Activated T-helper 1 cell treated with anti-CD3 and anti-CD28 coated beads, Interleukin-12 subunit alpha, Interleukin-12 subunit beta, Interleukin-2, Interleukin-4 antibody, amounts not matched to agents 30 ng/mL and 10 ng/mL and 1 ng/mL, durations not matched to agents 14 hours and 24 hours and 36 hours (primary cell): ENCODE data around the gene ADAMTS12. TPM values are rescaled to one million over a fixed set of nuclear protein-coding genes. Genes with fewer than 3 reads are reported as not detected.

Experiments
- DNase-seq: peaks from one replicate; pipeline ENCODE4 v3.0.0; 2021; ENCODE audit warnings: low spot score
- H3K27ac Mint-ChIP-seq: one replicate; pipeline ENCODE4 v1.8.0; 2021; ENCODE audit warnings: mild to moderate bottlenecking, mixed read lengths
- H3K27me3 Mint-ChIP-seq: one replicate; pipeline ENCODE4 v1.8.0; 2022; ENCODE audit warnings: mild to moderate bottlenecking, moderate library complexity, mixed read lengths; ENCODE audit not compliant: insufficient read depth
- H3K36me3 Mint-ChIP-seq: one replicate; pipeline ENCODE4 v1.8.0; 2021; ENCODE audit warnings: low read depth, mixed read lengths
- H3K4me1 Mint-ChIP-seq: one replicate; pipeline ENCODE4 v1.8.0; 2021; ENCODE audit warnings: low read depth, mixed read lengths
- H3K4me3 Mint-ChIP-seq: one replicate; pipeline ENCODE4 v1.8.0; 2021; ENCODE audit warnings: mild to moderate bottlenecking, moderate library complexity, mixed read lengths
- H3K9me3 Mint-ChIP-seq: one replicate; pipeline ENCODE4 v1.8.0; 2021; ENCODE audit warnings: mixed read lengths
- intact Hi-C: fragments of 100-400 bp; cut with micrococcal nuclease; formaldehyde crosslinking; loops from one replicate; pipeline ENCODE4 v1.15.1; 2024
- total RNA-seq: library from RNA; stranded (reverse); gene quantifications from 2 replicates; pipeline ENCODE4 v1.2.3, GENCODE V29; 2022

ADAMTS12 gene
- total RNA-seq, 1 donor from 2014 or later: not detected

- Mint-ChIP-seq H3K36me3 (no peaks in the 10 kb centered on the region), H3K9me3 (no peaks in the 10 kb centered on the region), H3K4me1 (no peaks in the 10 kb centered on the region), H3K27ac (no peak overlapping the region), H3K4me3 (no peak overlapping the region), H3K27me3 (peaks cover 1% of the 10 kb centered on the region)
- no peak for DNase-seq
- intact Hi-C loops: no loop called here
These were observed 382.8 kb downstream of the ADAMTS12 start for GRCh38 chr5:33509036-33509435.

GRCh38 chr5:33507426-33507825 is 384.4 kb downstream of the ADAMTS12 start:
- H3K4me1 Mint-ChIP-seq: no peaks in the 10 kb centered on the region
- no peaks in the 10 kb centered on the region for H3K9me3 Mint-ChIP-seq
- H3K27me3 Mint-ChIP-seq: peaks cover 1% of the 10 kb centered on the region
- no peak overlapping the region for H3K4me3 Mint-ChIP-seq
- no peak overlapping the region for H3K27ac Mint-ChIP-seq
- H3K36me3 Mint-ChIP-seq: no peaks in the 10 kb centered on the region
- no peak for DNase-seq
- intact Hi-C loops: no loop called here

GRCh38 chr5:33504570-33504969 is 387.2 kb downstream of the ADAMTS12 start:
- no peaks in the 10 kb centered on the region for H3K4me1 Mint-ChIP-seq
- H3K27ac Mint-ChIP-seq: no peak overlapping the region

GRCh38 chr5:33501899-33502298 is 389.9 kb downstream of the ADAMTS12 start:
- no peaks in the 10 kb centered on the region for H3K9me3 Mint-ChIP-seq
- no peak overlapping the region for H3K4me3 Mint-ChIP-seq
- no peak overlapping the region for H3K27ac Mint-ChIP-seq
- no peaks in the 10 kb centered on the region for H3K4me1 Mint-ChIP-seq
- DNase-seq: no peak
- no peaks in the 10 kb centered on the region for H3K27me3 Mint-ChIP-seq
- H3K36me3 Mint-ChIP-seq: no peaks in the 10 kb centered on the region
- intact Hi-C loops: no loop called here

More at GRCh38 chr5:33504570-33504969, 387.2 kb downstream of the ADAMTS12 start:
- no peaks in the 10 kb centered on the region for H3K9me3 Mint-ChIP-seq
- no peaks in the 10 kb centered on the region for H3K27me3 Mint-ChIP-seq
- intact Hi-C loops: no loop called here
- H3K4me3 Mint-ChIP-seq: no peak overlapping the region
- no peaks in the 10 kb centered on the region for H3K36me3 Mint-ChIP-seq
- DNase-seq: no peak

- Mint-ChIP-seq H3K27ac (no peak overlapping the region), H3K27me3 (no peaks in the 10 kb centered on the region), H3K36me3 (no peaks in the 10 kb centered on the region), H3K4me3 (no peak overlapping the region), H3K9me3 (no peaks in the 10 kb centered on the region), H3K4me1 (no peaks in the 10 kb centered on the region)
- intact Hi-C loops: no loop called here
- DNase-seq: no peak
These were observed 390.5 kb downstream of the ADAMTS12 start for GRCh38 chr5:33501260-33501659.

GRCh38 chr5:33494466-33494865 is 397.3 kb downstream of the ADAMTS12 start:
- H3K4me3 Mint-ChIP-seq: no peak overlapping the region
- H3K36me3 Mint-ChIP-seq: no peaks in the 10 kb centered on the region
- DNase-seq: no peak
- intact Hi-C loops: no loop called here
- H3K27ac Mint-ChIP-seq: no peak overlapping the region
- H3K4me1 Mint-ChIP-seq: no peaks in the 10 kb centered on the region
- peaks cover 3% of the 10 kb centered on the region for H3K27me3 Mint-ChIP-seq
- no peaks in the 10 kb centered on the region for H3K9me3 Mint-ChIP-seq

GRCh38 chr5:33491941-33492340 is 399.8 kb downstream of the ADAMTS12 start:
- DNase-seq: no peak
- intact Hi-C loops: no loop called here
- Mint-ChIP-seq H3K4me3 (no peak overlapping the region), H3K9me3 (no peaks in the 10 kb centered on the region), H3K4me1 (no peaks in the 10 kb centered on the region), H3K27ac (no peak overlapping the region), H3K36me3 (no peaks in the 10 kb centered on the region), H3K27me3 (peaks cover 3% of the 10 kb centered on the region)

GRCh38 chr5:33490071-33490665 is 401.6 kb downstream of the ADAMTS12 start:
- Mint-ChIP-seq H3K27me3 (no peaks in the 10 kb centered on the region), H3K4me3 (no peak overlapping the region), H3K4me1 (no peaks in the 10 kb centered on the region), H3K9me3 (no peaks in the 10 kb centered on the region), H3K27ac (no peak overlapping the region), H3K36me3 (no peaks in the 10 kb centered on the region)
- no peak for DNase-seq
- intact Hi-C loops: no loop called here

GRCh38 chr5:33489481-33490067 is 402.2 kb downstream of the ADAMTS12 start:
- Mint-ChIP-seq H3K9me3 (no peaks in the 10 kb centered on the region), H3K36me3 (no peaks in the 10 kb centered on the region), H3K27me3 (no peaks in the 10 kb centered on the region), H3K4me1 (no peaks in the 10 kb centered on the region), H3K4me3 (no peak overlapping the region), H3K27ac (no peak overlapping the region)
- no peak for DNase-seq
- intact Hi-C loops: no loop called here

GRCh38 chr5:33488558-33489355 is 403.0 kb downstream of the ADAMTS12 start:
- no peak for DNase-seq
- intact Hi-C loops: no loop called here
- H3K4me3 Mint-ChIP-seq: no peak overlapping the region
- no peaks in the 10 kb centered on the region for H3K4me1 Mint-ChIP-seq
- no peaks in the 10 kb centered on the region for H3K9me3 Mint-ChIP-seq
- no peaks in the 10 kb centered on the region for H3K27me3 Mint-ChIP-seq
- H3K27ac Mint-ChIP-seq: no peak overlapping the region
- H3K36me3 Mint-ChIP-seq: no peaks in the 10 kb centered on the region

- H3K9me3 Mint-ChIP-seq: no peaks in the 10 kb centered on the region
- intact Hi-C loops: no loop called here
- no peaks in the 10 kb centered on the region for H3K4me1 Mint-ChIP-seq
- peaks cover 2% of the 10 kb centered on the region for H3K36me3 Mint-ChIP-seq
- DNase-seq: no peak
- no peaks in the 10 kb centered on the region for H3K27me3 Mint-ChIP-seq
- no peak overlapping the region for H3K27ac Mint-ChIP-seq
- no peak overlapping the region for H3K4me3 Mint-ChIP-seq
These were observed 404.6 kb downstream of the ADAMTS12 start for GRCh38 chr5:33487236-33487635.

- H3K4me1 Mint-ChIP-seq: no peaks in the 10 kb centered on the region
- no peaks in the 10 kb centered on the region for H3K9me3 Mint-ChIP-seq
- H3K27ac Mint-ChIP-seq: no peak overlapping the region
- intact Hi-C loops: no loop called here
- peaks cover 6% of the 10 kb centered on the region for H3K36me3 Mint-ChIP-seq
- no peaks in the 10 kb centered on the region for H3K27me3 Mint-ChIP-seq
- no peak for DNase-seq
- no peak overlapping the region for H3K4me3 Mint-ChIP-seq
These were observed 409.5 kb downstream of the ADAMTS12 start for GRCh38 chr5:33482335-33482734.

- no peak overlapping the region for H3K27ac Mint-ChIP-seq
- no peaks in the 10 kb centered on the region for H3K4me1 Mint-ChIP-seq
- no peaks in the 10 kb centered on the region for H3K27me3 Mint-ChIP-seq
- no peak overlapping the region for H3K4me3 Mint-ChIP-seq
- H3K36me3 Mint-ChIP-seq: peaks cover 18% of the 10 kb centered on the region
- intact Hi-C loops: no loop called here
- no peaks in the 10 kb centered on the region for H3K9me3 Mint-ChIP-seq
- DNase-seq: no peak
These were observed 410.9 kb downstream of the ADAMTS12 start for GRCh38 chr5:33480876-33481275.
